ENCODE results near the gene INPP4B. TPM values are rescaled to one million over a fixed set of nuclear protein-coding genes. Genes with fewer than 3 reads are reported as not detected.

INPP4B gene
- total RNA-seq, 1 donor = 46.9 TPM

DNA sequence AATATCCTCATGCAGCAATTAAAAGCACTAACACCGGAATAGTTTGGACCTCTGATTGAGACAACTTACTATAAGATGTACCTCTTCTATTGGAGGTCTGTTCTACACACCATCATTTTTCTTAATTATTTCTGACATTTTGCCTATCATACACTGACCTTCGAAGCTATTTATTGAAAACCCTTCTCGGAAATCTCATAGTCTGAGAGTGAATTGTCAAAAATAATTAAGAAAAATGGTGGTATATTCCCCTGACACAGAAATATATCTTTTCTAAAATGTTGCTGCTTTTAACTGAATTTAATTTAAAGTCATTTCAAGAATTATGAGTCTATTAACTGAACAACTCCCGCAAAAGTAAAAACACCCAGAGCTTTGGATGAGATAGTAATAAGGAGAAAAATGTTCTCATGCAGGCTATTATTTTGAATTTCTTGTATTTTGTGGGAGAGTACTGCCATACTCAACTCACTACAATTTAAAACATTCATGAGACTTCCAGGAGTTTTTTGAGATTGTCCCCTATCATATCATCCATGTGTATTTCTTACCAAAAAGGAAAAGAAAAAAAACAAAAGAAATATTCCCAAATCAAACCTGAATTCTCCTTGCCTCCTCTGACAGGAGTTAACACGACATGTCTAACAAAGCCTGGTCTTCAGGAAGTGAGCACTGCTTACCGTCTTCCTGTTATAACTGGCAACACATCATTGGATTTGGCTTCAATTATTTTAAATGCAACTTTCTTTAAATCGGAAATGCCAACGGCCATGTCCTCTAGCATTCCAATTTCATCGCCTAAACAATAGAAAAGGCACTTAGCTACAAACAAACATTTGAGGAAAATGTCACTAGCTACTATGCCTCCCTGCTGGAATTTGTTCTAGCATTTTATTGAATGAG, 724.4 kb downstream of the INPP4B start:
- H3K27me3 ChIP-seq (ENCODE audit: insufficient read depth, low read length) = no peaks in the 10 kb centered on the region
- no peak overlapping the region for H3K4me3 ChIP-seq (ENCODE audit: low read length)
- no peaks in the 10 kb centered on the region for H3K9me3 ChIP-seq (ENCODE audit: low read depth, low read length)
- no peaks in the 10 kb centered on the region for H3K4me1 ChIP-seq (ENCODE audit: insufficient read depth, low read length)

DNA sequence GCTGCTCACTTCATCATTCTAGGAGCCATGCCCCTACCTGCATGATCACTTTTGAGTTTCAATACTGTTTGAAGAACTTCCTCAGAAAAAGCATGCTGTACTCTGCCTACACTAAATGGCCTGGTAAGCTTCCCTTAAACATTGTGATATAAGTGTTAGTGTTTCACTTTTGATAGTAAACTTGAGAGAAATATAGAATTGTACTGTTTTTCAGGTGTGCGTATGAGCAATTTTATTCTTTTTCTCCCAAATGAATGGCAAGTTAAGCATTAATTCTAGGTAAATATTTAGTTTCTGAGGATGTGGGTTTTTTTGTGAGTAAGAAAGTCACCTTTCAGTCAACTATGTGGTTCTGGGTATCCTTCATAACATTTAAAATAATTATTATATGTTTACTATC, 725.2 kb downstream of the INPP4B start:
- H3K4me3 ChIP-seq (ENCODE audit: low read length) = no peak overlapping the region
- H3K4me1 ChIP-seq (ENCODE audit: insufficient read depth, low read length) = no peaks in the 10 kb centered on the region
- H3K9me3 ChIP-seq (ENCODE audit: low read depth, low read length) = no peaks in the 10 kb centered on the region
- no peaks in the 10 kb centered on the region for H3K27me3 ChIP-seq (ENCODE audit: insufficient read depth, low read length)

DNA sequence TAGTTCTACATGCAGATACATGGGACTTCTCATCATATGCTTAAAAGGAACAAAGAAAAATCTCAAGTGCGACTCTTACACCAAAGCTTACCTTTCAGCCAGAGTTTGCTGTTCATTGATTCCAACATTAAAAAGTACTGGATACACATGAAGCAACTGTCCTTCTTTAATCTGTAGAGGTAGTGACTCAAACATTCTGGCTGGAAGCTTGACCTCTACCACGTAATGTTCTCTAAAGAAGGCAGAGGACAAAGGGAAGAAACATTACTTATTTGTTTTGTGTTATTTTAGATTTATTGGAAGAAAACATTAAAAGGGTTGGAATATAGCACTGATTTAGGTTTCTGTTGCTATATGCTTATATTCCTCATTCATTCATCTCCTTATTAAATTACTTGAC, 733.6 kb downstream of the INPP4B start:
- Histone ChIP-seq H3K4me3 (ENCODE audit: low read length) (no peak overlapping the region), H3K27me3 (ENCODE audit: insufficient read depth, low read length) (no peaks in the 10 kb centered on the region), H3K9me3 (ENCODE audit: low read depth, low read length) (no peaks in the 10 kb centered on the region), H3K4me1 (ENCODE audit: insufficient read depth, low read length) (no peaks in the 10 kb centered on the region)

DNA sequence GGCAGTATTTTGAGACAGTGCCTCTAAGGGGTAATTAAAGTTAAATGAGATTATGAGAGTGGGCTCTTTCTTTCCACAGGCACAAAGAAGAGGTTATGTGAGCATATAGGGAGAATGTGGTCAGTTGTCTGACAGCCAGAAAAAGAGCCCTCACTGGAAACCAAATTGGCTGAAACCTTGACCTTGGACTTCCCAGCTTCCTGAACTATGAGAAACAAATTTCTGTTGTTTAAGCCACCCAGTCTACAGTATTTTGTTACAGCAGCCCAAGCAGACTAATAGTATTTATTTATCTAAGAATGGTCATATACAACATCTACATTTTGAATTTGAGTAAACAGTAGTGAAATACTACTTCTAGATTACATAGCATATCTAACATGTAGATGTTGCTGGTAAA, 736.0 kb downstream of the INPP4B start:
- Histone ChIP-seq H3K4me3 (ENCODE audit: low read length) (no peak overlapping the region), H3K4me1 (ENCODE audit: insufficient read depth, low read length) (no peaks in the 10 kb centered on the region), H3K9me3 (ENCODE audit: low read depth, low read length) (no peaks in the 10 kb centered on the region), H3K27me3 (ENCODE audit: insufficient read depth, low read length) (no peaks in the 10 kb centered on the region)

DNA sequence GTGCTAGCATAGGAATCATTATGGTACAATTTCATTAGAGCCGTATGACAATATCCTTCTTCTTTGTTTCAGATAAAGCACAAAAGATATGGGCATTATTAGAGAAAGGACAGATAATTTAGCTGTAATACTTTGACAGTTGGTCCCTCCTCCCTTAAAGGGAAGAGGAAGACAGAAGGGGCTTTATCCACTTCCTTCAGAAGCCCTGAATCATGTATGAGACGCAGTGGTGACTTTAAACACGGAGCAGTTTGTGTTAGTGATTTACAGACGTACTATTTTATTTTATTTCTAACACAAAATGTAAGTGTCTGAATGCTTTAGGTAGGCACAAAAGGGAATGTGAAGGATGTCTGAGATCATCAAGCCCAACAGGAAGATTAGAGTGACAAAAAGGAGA, 742.1 kb downstream of the INPP4B start:
- H3K27me3 ChIP-seq (ENCODE audit: insufficient read depth, low read length) = no peaks in the 10 kb centered on the region
- H3K4me3 ChIP-seq (ENCODE audit: low read length) = no peak overlapping the region
- H3K4me1 ChIP-seq (ENCODE audit: insufficient read depth, low read length) = no peaks in the 10 kb centered on the region
- H3K9me3 ChIP-seq (ENCODE audit: low read depth, low read length) = no peaks in the 10 kb centered on the region

DNA sequence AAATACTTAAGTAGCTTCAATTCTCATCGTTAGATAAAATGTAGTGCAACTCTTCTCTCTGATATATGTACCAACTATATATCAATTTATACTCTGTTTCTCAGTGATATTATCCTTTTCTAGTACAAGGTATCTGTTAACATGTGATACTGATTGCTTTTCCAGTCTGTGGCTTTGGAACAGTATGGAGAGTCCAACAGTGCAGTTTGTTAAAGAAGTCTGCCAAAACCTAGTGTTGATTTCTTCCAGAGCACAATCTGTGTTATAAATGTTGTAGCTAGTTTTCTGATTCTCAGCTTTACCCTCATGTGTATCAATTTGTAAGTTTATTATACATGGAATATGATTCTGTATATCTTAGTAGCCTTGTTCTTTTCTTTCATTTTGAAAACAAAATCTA, 744.7 kb downstream of the INPP4B start:
- Histone ChIP-seq H3K4me3 (ENCODE audit: low read length) (no peak overlapping the region), H3K27me3 (ENCODE audit: insufficient read depth, low read length) (no peaks in the 10 kb centered on the region), H3K9me3 (ENCODE audit: low read depth, low read length) (no peaks in the 10 kb centered on the region), H3K4me1 (ENCODE audit: insufficient read depth, low read length) (no peaks in the 10 kb centered on the region)

DNA sequence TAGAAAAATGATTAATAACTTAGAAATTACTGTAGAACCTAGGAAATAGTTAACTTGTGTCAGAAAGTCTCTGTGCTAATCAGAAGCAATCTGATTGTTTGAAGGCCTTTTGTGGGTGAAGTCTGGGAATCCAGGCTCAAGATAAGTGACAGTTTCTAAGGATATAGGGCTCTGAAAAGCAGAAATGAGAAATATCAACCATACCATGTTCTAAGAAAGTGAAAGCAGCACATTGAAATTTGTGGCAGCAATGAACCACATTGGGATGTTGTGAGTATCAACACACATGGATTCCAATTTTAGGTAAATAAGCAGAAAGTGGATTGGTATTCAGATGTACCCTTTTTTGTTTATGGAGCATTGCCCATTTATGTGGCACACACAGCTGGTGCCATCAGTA, 745.2 kb downstream of the INPP4B start:
- Histone ChIP-seq H3K9me3 (ENCODE audit: low read depth, low read length) (no peaks in the 10 kb centered on the region), H3K4me3 (ENCODE audit: low read length) (no peak overlapping the region), H3K4me1 (ENCODE audit: insufficient read depth, low read length) (no peaks in the 10 kb centered on the region), H3K27me3 (ENCODE audit: insufficient read depth, low read length) (no peaks in the 10 kb centered on the region)

DNA sequence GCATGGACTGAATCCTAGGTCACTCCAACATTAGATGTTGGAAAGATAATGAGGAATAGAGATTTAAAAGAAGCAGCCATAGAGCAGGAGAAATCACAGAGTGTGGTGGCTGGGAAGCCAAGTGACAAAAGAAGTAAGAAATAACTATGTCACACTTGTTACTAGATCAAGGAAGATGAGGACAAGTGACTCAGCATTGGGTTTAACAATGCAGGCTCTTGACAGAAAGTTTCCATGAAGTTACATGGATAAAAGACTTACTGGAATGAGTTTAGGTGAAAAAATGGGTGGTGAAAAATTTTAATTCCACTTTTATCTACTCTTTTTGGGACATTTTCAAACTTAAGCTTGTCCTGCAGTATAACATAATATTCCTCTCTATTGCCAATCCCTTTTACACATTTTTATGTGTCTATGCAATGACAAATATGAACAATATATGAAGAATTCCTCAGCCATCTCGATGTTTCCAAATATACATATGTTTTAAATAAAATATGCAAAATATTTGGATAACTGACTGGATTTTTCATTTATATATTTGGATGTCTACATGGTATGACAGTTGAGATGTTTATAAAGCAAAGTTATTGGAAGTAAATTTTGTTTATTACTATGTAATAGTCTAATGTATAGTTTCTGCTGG, 747.1 kb downstream of the INPP4B start:
- no peaks in the 10 kb centered on the region for H3K27me3 ChIP-seq (ENCODE audit: insufficient read depth, low read length)
- no peaks in the 10 kb centered on the region for H3K9me3 ChIP-seq (ENCODE audit: low read depth, low read length)

DNA sequence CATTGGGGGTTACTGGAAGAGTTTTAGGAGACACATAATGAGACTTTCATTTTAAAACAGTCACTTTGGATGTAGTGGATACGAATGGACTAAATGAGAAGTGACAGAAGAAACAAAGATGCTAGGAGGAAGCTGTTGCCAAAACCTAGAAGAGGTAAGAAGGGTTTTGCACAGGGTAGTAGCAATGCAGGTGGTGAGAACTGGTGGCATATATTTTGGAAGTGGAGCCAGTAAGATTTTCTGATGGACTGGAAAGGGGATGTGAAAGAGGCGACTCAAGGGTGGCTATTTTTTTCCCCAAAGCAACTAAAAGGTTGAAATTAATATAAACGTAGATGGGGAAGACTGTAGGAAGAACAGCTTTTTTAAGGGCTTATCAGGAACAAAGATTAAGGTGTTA, 747.7 kb downstream of the INPP4B start:
- no peaks in the 10 kb centered on the region for H3K4me1 ChIP-seq (ENCODE audit: insufficient read depth, low read length)
- H3K27me3 ChIP-seq (ENCODE audit: insufficient read depth, low read length) = no peaks in the 10 kb centered on the region
- no peak overlapping the region for H3K4me3 ChIP-seq (ENCODE audit: low read length)
- no peaks in the 10 kb centered on the region for H3K9me3 ChIP-seq (ENCODE audit: low read depth, low read length)

More for the DNA sequence above, 747.1 kb downstream of the INPP4B start:
- Histone ChIP-seq H3K4me3 (ENCODE audit: low read length) (no peak overlapping the region), H3K4me1 (ENCODE audit: insufficient read depth, low read length) (no peaks in the 10 kb centered on the region)

DNA sequence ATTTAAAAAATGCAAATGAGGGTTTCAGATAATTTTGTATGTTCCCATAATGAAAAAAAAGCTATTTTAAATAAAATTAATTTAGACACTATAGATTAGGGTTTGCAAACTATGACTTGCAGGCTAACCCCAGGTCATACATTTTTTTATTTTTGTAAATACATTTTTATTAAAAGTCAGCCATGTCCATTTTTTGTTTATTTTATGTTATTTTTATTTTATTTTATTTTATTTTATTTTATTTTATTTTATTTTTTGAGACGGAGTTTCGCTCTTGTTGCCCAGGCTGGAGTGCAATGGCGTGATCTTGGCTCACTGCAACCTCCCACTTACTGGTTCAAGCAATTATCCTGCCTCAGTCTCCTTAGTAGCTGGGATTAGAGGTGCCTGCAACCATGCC, 749.1 kb downstream of the INPP4B start:
- H3K9me3 ChIP-seq (ENCODE audit: low read depth, low read length) = no peaks in the 10 kb centered on the region
- no peaks in the 10 kb centered on the region for H3K4me1 ChIP-seq (ENCODE audit: insufficient read depth, low read length)
- no peaks in the 10 kb centered on the region for H3K27me3 ChIP-seq (ENCODE audit: insufficient read depth, low read length)
- H3K4me3 ChIP-seq (ENCODE audit: low read length) = no peak overlapping the region

DNA sequence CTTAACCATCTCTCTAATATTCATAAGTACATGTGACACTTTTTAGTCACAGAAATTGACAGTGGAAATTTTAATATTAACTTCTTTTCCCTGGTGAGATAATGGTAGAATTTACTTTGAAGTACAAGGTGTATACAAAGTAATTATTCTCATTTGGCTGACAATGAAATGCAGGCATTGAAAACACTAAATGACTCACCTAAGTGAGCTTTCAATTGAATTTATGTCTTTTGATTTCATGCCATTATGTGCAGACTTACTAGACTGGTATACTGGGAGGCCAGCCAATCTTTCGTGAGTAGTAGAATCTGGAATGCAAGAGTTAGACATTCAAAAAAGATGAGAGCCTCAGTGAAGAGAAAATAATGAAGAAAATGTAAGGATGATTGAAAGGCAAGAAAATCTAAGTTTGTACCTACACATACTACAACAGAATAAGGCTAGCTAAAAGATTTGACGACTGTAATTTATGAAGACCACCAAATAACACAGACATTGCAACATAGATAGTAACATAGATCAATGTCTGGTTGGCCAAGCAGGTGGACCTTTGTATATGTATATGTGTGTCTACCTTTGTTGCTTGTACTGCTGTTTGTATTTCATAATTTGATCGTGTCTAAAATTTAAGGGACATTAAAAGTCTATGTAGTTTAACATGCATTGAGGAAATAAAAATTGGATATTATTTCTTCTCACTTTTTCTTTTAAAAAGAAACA, 750.1 kb downstream of the INPP4B start:
- Histone ChIP-seq H3K4me1 (ENCODE audit: insufficient read depth, low read length) (no peaks in the 10 kb centered on the region), H3K27me3 (ENCODE audit: insufficient read depth, low read length) (no peaks in the 10 kb centered on the region), H3K4me3 (ENCODE audit: low read length) (no peak overlapping the region), H3K9me3 (ENCODE audit: low read depth, low read length) (no peaks in the 10 kb centered on the region)

DNA sequence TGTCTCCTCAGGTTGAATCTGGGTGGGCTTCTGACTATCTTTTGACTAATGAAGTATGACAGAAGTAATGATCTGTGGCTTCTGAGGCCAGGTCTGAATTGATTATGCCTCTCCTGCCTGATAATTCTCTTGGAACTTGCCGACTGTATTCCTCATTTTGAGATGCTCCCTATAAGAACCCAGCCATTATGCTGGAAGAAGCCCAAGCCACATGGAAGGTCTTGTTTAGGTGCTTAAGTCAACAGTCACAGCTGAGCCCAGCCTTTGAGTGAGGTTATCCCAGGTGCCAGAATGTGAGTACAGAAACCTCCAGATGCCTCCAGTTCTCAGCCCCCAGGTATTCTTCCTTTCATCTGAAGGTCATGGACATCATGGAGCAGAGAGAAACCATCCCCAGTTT, 753.2 kb downstream of the INPP4B start:
- Histone ChIP-seq H3K4me3 (ENCODE audit: low read length) (no peak overlapping the region), H3K4me1 (ENCODE audit: insufficient read depth, low read length) (no peaks in the 10 kb centered on the region), H3K9me3 (ENCODE audit: low read depth, low read length) (no peaks in the 10 kb centered on the region), H3K27me3 (ENCODE audit: insufficient read depth, low read length) (no peaks in the 10 kb centered on the region)

DNA sequence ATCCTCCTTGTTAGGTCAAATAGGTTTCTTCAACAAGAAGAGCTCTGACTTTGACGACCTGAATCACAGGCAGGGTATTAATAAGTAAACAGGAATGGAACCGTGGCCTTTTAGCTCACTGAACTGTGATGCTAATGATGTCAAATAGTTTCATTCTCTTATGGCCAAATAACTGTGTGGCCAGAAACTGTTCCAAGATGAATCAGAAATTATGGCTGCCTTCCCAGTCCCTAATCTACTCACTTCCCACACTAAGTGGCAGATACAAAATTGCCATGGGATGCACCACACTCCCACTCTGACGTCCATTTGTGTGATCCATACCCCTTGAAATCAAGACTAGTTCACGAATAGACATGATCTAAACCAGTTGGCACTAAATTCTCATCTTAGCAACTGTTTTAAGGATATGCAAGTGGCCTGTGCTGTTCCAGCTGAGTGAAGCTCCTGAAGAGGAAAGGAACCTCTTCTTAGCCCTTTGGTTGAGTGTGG, 754.4 kb downstream of the INPP4B start:
- H3K27me3 ChIP-seq (ENCODE audit: insufficient read depth, low read length) = no peaks in the 10 kb centered on the region
- no peaks in the 10 kb centered on the region for H3K4me1 ChIP-seq (ENCODE audit: insufficient read depth, low read length)
- H3K9me3 ChIP-seq (ENCODE audit: low read depth, low read length) = no peaks in the 10 kb centered on the region
- no peak overlapping the region for H3K4me3 ChIP-seq (ENCODE audit: low read length)

DNA sequence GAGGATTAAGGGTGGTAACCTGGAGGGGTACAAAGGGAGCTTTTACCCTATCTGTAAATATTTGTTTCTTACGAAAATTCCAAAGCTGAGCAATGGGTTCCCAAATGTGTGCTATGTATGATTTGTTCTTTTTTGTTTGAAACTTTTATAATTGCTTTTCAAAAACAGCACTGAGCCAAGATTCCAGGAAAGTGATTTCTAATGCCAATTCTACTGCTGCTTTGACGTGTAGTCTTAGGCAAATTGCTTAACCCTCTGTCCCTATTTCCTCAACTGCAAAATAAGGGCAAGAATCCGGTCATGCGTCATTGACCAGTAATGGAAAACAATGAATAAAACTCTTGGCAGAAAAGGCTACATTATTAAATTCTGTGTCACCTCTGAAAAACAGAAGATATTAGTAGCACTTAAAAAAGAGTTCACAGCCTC, 755.0 kb downstream of the INPP4B start:
- H3K27me3 ChIP-seq (ENCODE audit: insufficient read depth, low read length) = no peaks in the 10 kb centered on the region
- H3K4me1 ChIP-seq (ENCODE audit: insufficient read depth, low read length) = no peaks in the 10 kb centered on the region
- no peaks in the 10 kb centered on the region for H3K9me3 ChIP-seq (ENCODE audit: low read depth, low read length)
- H3K4me3 ChIP-seq (ENCODE audit: low read length) = no peak overlapping the region

DNA sequence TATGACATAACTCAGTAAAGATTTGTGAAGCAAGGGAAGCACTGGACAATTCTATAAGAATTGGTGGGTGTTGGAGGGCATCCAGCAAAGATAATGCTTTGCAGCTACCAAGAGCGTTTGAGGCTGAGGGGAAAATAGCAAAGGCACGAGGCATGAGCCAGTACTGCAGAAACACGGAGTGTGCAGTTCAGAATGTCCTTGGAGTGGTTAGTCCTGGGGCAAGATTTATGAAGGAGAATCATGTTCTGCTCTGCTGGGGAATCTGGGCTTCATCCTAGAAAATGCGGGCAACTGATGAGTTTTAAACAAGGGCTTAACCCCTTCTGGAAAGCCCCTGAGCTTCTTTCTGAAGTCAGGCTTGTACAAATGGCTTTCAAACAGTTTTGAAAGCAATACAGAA, 757.2 kb downstream of the INPP4B start:
- Histone ChIP-seq H3K9me3 (ENCODE audit: low read depth, low read length) (no peaks in the 10 kb centered on the region), H3K27me3 (ENCODE audit: insufficient read depth, low read length) (no peaks in the 10 kb centered on the region), H3K4me1 (ENCODE audit: insufficient read depth, low read length) (no peaks in the 10 kb centered on the region), H3K4me3 (ENCODE audit: low read length) (no peak overlapping the region)

Data from mononuclear cell (primary cell).